SK-N-SH (cell line): Measurements from ENCODE around the gene APRT. TPM values are rescaled to one million over a fixed set of nuclear protein-coding genes. Genes with fewer than 3 reads are reported as not detected.
A peak's percentile ranks its signal among the peaks of the same experiment; 100 is the strongest.

ENCODE experiments used
- CTCF ChIA-PET: fragments of 300-600, 350-600 bp; formaldehyde crosslinking; extraction: SDS; loops from one replicate; lab custom pipeline; 2021; lab: Yijun Ruan, JAX
- POLR2A ChIA-PET: fragments of 350-600 bp; sonication (Branson Sonifier 250); formaldehyde crosslinking; extraction: SDS; loops from one replicate; lab custom pipeline; 2020; ENCODE audit warnings: antibody characterized with exemption, inconsistent platforms; lab: Yijun Ruan, JAX
- DNase-seq: peaks from one replicate; pipeline ENCODE4 v3.0.0; 2012
- H2AFZ ChIP-seq: fragments of 200-600 bp; sonication (generic); 2 replicates; pipeline ENCODE4 v1.8.1; 2016; ENCODE audit warnings: antibody characterized with exemption, mild to moderate bottlenecking, low read depth
- H3F3A ChIP-seq: fragments of 200-600 bp; sonication (generic); replicated peaks from 2 replicates; pipeline ENCODE3; 2016; ENCODE audit warnings: antibody characterized with exemption, mild to moderate bottlenecking; ENCODE audit not compliant: insufficient read depth
- H3K27ac ChIP-seq, 2 experiments: fragments of 200-500 bp in 1 of 2; fragments of 200-600 bp in 1 of 2; sonication (Bioruptor generic) in 1 of 2; sonication (generic), shearing (Covaris generic) in 1 of 2; 2 replicates each; pipeline versions ENCODE4 v1.5.1 to v1.6.1; 2014 to 2016; ENCODE audit warnings: low read depth in 2 of 2, inconsistent platforms in 1 of 2, low read length in 1 of 2, mild to moderate bottlenecking in 1 of 2, mixed read lengths in 1 of 2
- H3K27me3 ChIP-seq: fragments of 200-600 bp; sonication (generic), shearing (Covaris generic); 2 replicates; pipeline ENCODE4 v1.6.1; 2016; ENCODE audit warnings: mixed run types; ENCODE audit not compliant: insufficient read depth
- H3K36me3 ChIP-seq, 2 experiments: fragments of 200-500 bp in 1 of 2; fragments of 200-600 bp in 1 of 2; sonication (Bioruptor generic) in 1 of 2; sonication (generic) in 1 of 2; replicated peaks in 1 of 2; 2 replicates each; pipeline versions ENCODE3 to v1.5.1; 2014 to 2016; ENCODE audit warnings: low read length in 1 of 2, mild to moderate bottlenecking in 1 of 2; ENCODE audit not compliant: insufficient read depth in 2 of 2, control insufficient read depth in 1 of 2
- H3K4me1 ChIP-seq, 2 experiments: fragments of 200-500 bp in 1 of 2; fragments of 200-600 bp in 1 of 2; sonication (Bioruptor generic) in 1 of 2; sonication (generic), shearing (Covaris generic) in 1 of 2; 2 replicates each; pipeline versions ENCODE4 v1.5.1 to v1.6.1; 2014 to 2016; ENCODE audit warnings: low read depth in 1 of 2, low read length in 1 of 2, mixed run types in 1 of 2; ENCODE audit not compliant: insufficient read depth in 2 of 2, control insufficient read depth in 1 of 2
- H3K4me2 ChIP-seq: fragments of 200-600 bp; sonication (generic), shearing (Covaris generic); 2 replicates; pipeline ENCODE4 v1.6.1; 2017; ENCODE audit warnings: mixed run types
- H3K4me3 ChIP-seq, 2 experiments: fragments of 200-500 bp in 1 of 2; fragments of 200-600 bp in 1 of 2; sonication (Bioruptor generic) in 1 of 2; sonication (generic), shearing (Covaris generic) in 1 of 2; 2 replicates each; pipeline versions ENCODE4 v1.5.1 to v1.8.1; 2014 to 2016; ENCODE audit warnings: low read depth in 2 of 2, inconsistent platforms in 1 of 2, low read length in 1 of 2, mild to moderate bottlenecking in 1 of 2, mixed read lengths in 1 of 2, moderate library complexity in 1 of 2
- H3K79me2 ChIP-seq: fragments of 200-600 bp; sonication (generic); 2 replicates; pipeline ENCODE4 v1.8.1; 2017; ENCODE audit warnings: mild to moderate bottlenecking; ENCODE audit not compliant: insufficient read depth
- H3K9ac ChIP-seq: fragments of 200-600 bp; sonication (generic); 2 replicates; pipeline ENCODE4 v1.6.1; 2017; ENCODE audit warnings: mixed run types
- H3K9me2 ChIP-seq: fragments of 200-600 bp; sonication (generic); 2 replicates; pipeline ENCODE4 v1.6.1; 2017; ENCODE audit warnings: mixed run types
- H3K9me3 ChIP-seq: fragments of 200-600 bp; sonication (generic); 2 replicates; pipeline ENCODE4 v1.6.1; 2017; ENCODE audit warnings: mixed run types, mild to moderate bottlenecking, moderate library complexity
- H4K20me1 ChIP-seq: fragments of 200-600 bp; sonication (generic); 2 replicates; pipeline ENCODE4 v1.6.1; 2017; ENCODE audit warnings: mild to moderate bottlenecking, mixed run types; ENCODE audit not compliant: insufficient read depth
- CHD2 ChIP-seq: fragments of 150-350 bp; IDR thresholded peaks from 2 replicates; pipeline ENCODE4 v1.6.1; 2018; ENCODE audit warnings: low read length; ENCODE audit not compliant: partially characterized antibody
- ELF1 ChIP-seq: IDR thresholded peaks from 2 replicates; pipeline ENCODE4 v1.4.0; 2012
- FOSL2 ChIP-seq: IDR thresholded peaks from 2 replicates; pipeline ENCODE4 v1.4.0; 2012; ENCODE audit warnings: low read depth, mild to moderate bottlenecking, moderate library complexity, borderline replicate concordance
- FOXJ3 ChIP-seq: sonication (generic); formaldehyde crosslinking; IDR thresholded peaks from 2 replicates; pipeline ENCODE4 v1.5.1; 2020; ENCODE audit warnings: mild to moderate bottlenecking, missing genetic modification reagents
- FOXM1 ChIP-seq: IDR thresholded peaks from 2 replicates; pipeline ENCODE4 v1.4.0; 2012; ENCODE audit warnings: low read depth, mild to moderate bottlenecking
- GABPA ChIP-seq: IDR thresholded peaks from 2 replicates; pipeline ENCODE4 v1.4.0; 2012; ENCODE audit warnings: low read depth, mild to moderate bottlenecking
- GATA2 ChIP-seq: sonication (generic); formaldehyde crosslinking; IDR thresholded peaks from 2 replicates; pipeline ENCODE4 v1.5.0; 2020; ENCODE audit warnings: mild to moderate bottlenecking, missing genetic modification reagents
- NFIC ChIP-seq: IDR thresholded peaks from 2 replicates; pipeline ENCODE4 v1.4.0; 2012; ENCODE audit warnings: borderline replicate concordance
- NRF1 ChIP-seq: IDR thresholded peaks from 2 replicates; pipeline ENCODE4 v1.6.1; 2012; ENCODE audit warnings: low read depth, mild to moderate bottlenecking, low read length
- PBX3 ChIP-seq: IDR thresholded peaks from 2 replicates; pipeline ENCODE4; 2012
- POLR2AphosphoS5 ChIP-seq: IDR thresholded peaks from 2 replicates; pipeline ENCODE4 v1.6.1; 2012; ENCODE audit warnings: low read depth, low read length
- RAD21 ChIP-seq: IDR thresholded peaks from 2 replicates; pipeline ENCODE4 v1.6.1; 2012; ENCODE audit warnings: mild to moderate bottlenecking, low read length
- RCOR1 ChIP-seq: fragments of 150-350 bp; IDR thresholded peaks from 2 replicates; pipeline ENCODE4 v1.6.1; 2017; ENCODE audit warnings: antibody characterized with exemption, low read length
- RXRA ChIP-seq: IDR thresholded peaks from 2 replicates; pipeline ENCODE4 v1.4.0; 2012; ENCODE audit warnings: low read depth, mild to moderate bottlenecking, borderline replicate concordance
- SMC3 ChIP-seq: IDR thresholded peaks from 2 replicates; pipeline ENCODE4 v1.6.1; 2012; ENCODE audit warnings: low read depth, low read length, improper control_type of control experiment
- TAF1 ChIP-seq: IDR thresholded peaks from 2 replicates; pipeline ENCODE4 v1.6.1; 2012; ENCODE audit warnings: low read depth, mild to moderate bottlenecking, low read length, moderate library complexity, borderline replicate concordance
- TEAD4 ChIP-seq: IDR thresholded peaks from 2 replicates; pipeline ENCODE4 v1.4.0; 2012; ENCODE audit warnings: mild to moderate bottlenecking, borderline replicate concordance; ENCODE audit not compliant: insufficient read depth
- USF2 ChIP-seq: fragments of 150-350 bp; IDR thresholded peaks from 2 replicates; pipeline ENCODE4 v1.6.1; 2017; ENCODE audit warnings: antibody characterized with exemption, low read length, low read depth, borderline replicate concordance
- ZBTB33 ChIP-seq: IDR thresholded peaks from 2 replicates; pipeline ENCODE4 v1.4.0; 2012; ENCODE audit warnings: low read depth, borderline replicate concordance
- WGBS: methylation state at CpG from one replicate; pipeline ENCODE4 v1.1.6; 2017; ENCODE audit warnings: low lambda C conversion rate; 5-methylcytosine and 5-hydroxymethylcytosine counted together
- polyA plus RNA-seq, 3 experiments: library from polyadenylated mRNA; depleted of rRNA; stranded (reverse); fragments of >200 nt; gene quantifications; 2 replicates each; pipeline ENCODE4 v1.2.3, GENCODE V29; 2012

APRT gene
- polyA plus RNA-seq, 1 of the 3 experiments (the other 2 are of a cell fraction) = 192 TPM

- CTCF ChIA-PET = interaction anchor here (1.8 to 2.0 kb wide), 2 partner anchors 10 to 361 kb away, joined by 4 to 12 read pairs; no protein-coding TSS in a partner anchor
- H3K36me3 ChIP-seq = peaks cover 0 to 32% of the 10 kb centered on the region in 2 experiments
- H2AFZ ChIP-seq = no peak overlapping the region
- no peak overlapping the region for H3K27ac ChIP-seq
- peaks cover 10 to 31% of the 10 kb centered on the region in 2 experiments; a peak in 2 of 4 replicates for H3K4me1 ChIP-seq
- no peak overlapping the region for H3K4me3 ChIP-seq
- peaks cover 33% of the 10 kb centered on the region for H3K79me2 ChIP-seq
- H3K9me3 ChIP-seq = no peaks in the 10 kb centered on the region
- no peaks in the 10 kb centered on the region for H3K27me3 ChIP-seq
- peaks cover 18% of the 10 kb centered on the region for H3F3A ChIP-seq
- H3K9me2 ChIP-seq = no peaks in the 10 kb centered on the region
- TF ChIP-seq RCOR1 = no peak
- TF ChIP-seq GABPA = no peak
- 98% methylated on average over 18 of the region's 21 CpGs for WGBS
- no peak overlapping the region for H3K9ac ChIP-seq
- POLR2A ChIA-PET = no interaction called here
- peaks cover 23% of the 10 kb centered on the region for H4K20me1 ChIP-seq
- DNase-seq = no peak
- H3K4me2 ChIP-seq = no peak overlapping the region
Measured at GRCh38 chr16:88805887-88806393, 5.8 kb downstream of the APRT start.

- Histone ChIP-seq H3F3A (peaks cover 24% of the 10 kb centered on the region), H3K79me2 (peaks cover 27% of the 10 kb centered on the region), H3K9me2 (no peaks in the 10 kb centered on the region)
- TF ChIP-seq ELF1 = no peak
- TF ChIP-seq GATA2 (CRISPR knock-in tag) = no peak
- no peak for TF ChIP-seq USF2
- TF ChIP-seq FOXM1 = no peak
- no peak for TF ChIP-seq GABPA
- no peak for TF ChIP-seq PBX3
- no peak for TF ChIP-seq CHD2
- TF ChIP-seq NRF1 = no peak
- TF ChIP-seq SMC3 = no peak
- no peak for TF ChIP-seq ZBTB33
- TF ChIP-seq NFIC = no peak
- TF ChIP-seq RAD21 = no peak
- TF ChIP-seq POLR2AphosphoS5 = no peak
- no peak for TF ChIP-seq RXRA
- no peak for TF ChIP-seq TEAD4
- no peak for TF ChIP-seq FOSL2
- TF ChIP-seq TAF1 = no peak
- no peak for TF ChIP-seq FOXJ3 (CRISPR knock-in tag)
- TF ChIP-seq, all 33 proteins: peak for 0
- no peaks in the 10 kb centered on the region for H3K9me3 ChIP-seq
- 100% methylated on average over 4 of the region's 22 CpGs for whole genome bisulfite sequencing
- no peak overlapping the region for H2AFZ ChIP-seq
- DNase-seq = no peak
- peaks cover 5 to 25% of the 10 kb centered on the region in 2 experiments; a peak in 2 of 4 replicates for H3K4me1 ChIP-seq
- H3K27ac ChIP-seq = no peak overlapping the region
- ChIA-PET POLR2A (no interaction called here), CTCF (interaction anchor here (1.8 kb wide), 1 partner anchor 362 kb away, joined by 4 read pairs; no protein-coding TSS in a partner anchor)
- H3K4me3 ChIP-seq = peak overlapping the region in 1 of 2 experiments; percentile 74; a peak in 1 of 4 replicates
- peaks cover 17% of the 10 kb centered on the region for H4K20me1 ChIP-seq
- H3K9ac ChIP-seq = no peak overlapping the region; the same call in 1 of the 2 replicates
- H3K27me3 ChIP-seq = no peaks in the 10 kb centered on the region
- peaks cover 0 to 32% of the 10 kb centered on the region in 2 experiments for H3K36me3 ChIP-seq
- H3K4me2 ChIP-seq = peak overlapping the region; percentile 91; the same call in 1 of the 2 replicates
Measured at GRCh38 chr16:88805340-88805715, 6.4 kb downstream of the APRT start.
